Cerebellar nuclear complex (tissue), 1 donor: ENCODE data around the gene RAB22A.

Source experiments
- DNase-seq, 2 experiments: peaks; one replicate each; lab custom pipeline; 2025; lab: John Stamatoyannopoulos, UW

RAB22A gene

GRCh38 chr20:58303547-58303946 is 6.0 kb upstream of the RAB22A start:
- DNase-seq: no peak

- DNase-seq: no peak
Measured at GRCh38 chr20:58305061-58305460, 4.5 kb upstream of the RAB22A start.

- no peak for DNase-seq
Measured at GRCh38 chr20:58306421-58307261, 2.9 kb upstream of the RAB22A start.

- DNase-seq: no peak
Measured at GRCh38 chr20:58307270-58307669, 2.2 kb upstream of the RAB22A start.

GRCh38 chr20:58308290-58308679 is 1.2 kb upstream of the RAB22A start:
- DNase-seq: no peak

GRCh38 chr20:58308680-58309527 is 611 bp upstream of the RAB22A start:
- DNase-seq: no peak

- DNase-seq: no peak
Measured at GRCh38 chr20:58310291-58310782, 822 bp downstream of the RAB22A start.

- no peak for DNase-seq
Measured at GRCh38 chr20:58312836-58313235, 3.3 kb downstream of the RAB22A start.

- no peak for DNase-seq
Measured at GRCh38 chr20:58313396-58313795, 3.9 kb downstream of the RAB22A start.

- no peak for DNase-seq
Measured at GRCh38 chr20:58321205-58321604, 11.7 kb downstream of the RAB22A start.

GRCh38 chr20:58322083-58322482 is 12.6 kb downstream of the RAB22A start:
- no peak for DNase-seq

- no peak for DNase-seq
Measured at GRCh38 chr20:58325912-58326311, 16.4 kb downstream of the RAB22A start.

GRCh38 chr20:58327211-58327610 is 17.7 kb downstream of the RAB22A start:
- DNase-seq: no peak

GRCh38 chr20:58328836-58329235 is 19.3 kb downstream of the RAB22A start:
- DNase-seq: no peak

GRCh38 chr20:58329711-58330110 is 20.2 kb downstream of the RAB22A start:
- DNase-seq: no peak

- DNase-seq: no peak
Measured at GRCh38 chr20:58330249-58330648, 20.7 kb downstream of the RAB22A start.

GRCh38 chr20:58330687-58331086 is 21.2 kb downstream of the RAB22A start:
- no peak for DNase-seq

GRCh38 chr20:58331961-58332551 is 22.5 kb downstream of the RAB22A start:
- DNase-seq: no peak

GRCh38 chr20:58339741-58340140 is 30.2 kb downstream of the RAB22A start:
- no peak for DNase-seq

GRCh38 chr20:58340151-58340550 is 30.6 kb downstream of the RAB22A start:
- DNase-seq: no peak

GRCh38 chr20:58340853-58341252 is 31.3 kb downstream of the RAB22A start:
- no peak for DNase-seq

- no peak for DNase-seq
Measured at GRCh38 chr20:58342104-58342945, 32.8 kb downstream of the RAB22A start.
